IMR-90 (cell line): ENCODE measurements around the gene FIGLA.
"Not testable (repeated sequence)": the region's sequence is repeated elsewhere in the genome, so short reads cannot be mapped to it uniquely, and the experiment has no call there.

ENCODE experiments used
- CEBPB ChIP-seq: IDR thresholded peaks from 2 replicates; pipeline ENCODE4 v1.6.1; 2012; ENCODE audit warnings: low read depth, low read length, improper control_type of control experiment
- ELK1 ChIP-seq: fragments of 150-350 bp; IDR thresholded peaks from 2 replicates; pipeline ENCODE4 v1.6.1; 2016; ENCODE audit warnings: low read depth, mild to moderate bottlenecking, low read length, moderate library complexity, borderline replicate concordance
- MAFK ChIP-seq: IDR thresholded peaks from 2 replicates; pipeline ENCODE4 v1.6.1; 2012; ENCODE audit warnings: low read depth, low read length, improper control_type of control experiment
- MAZ ChIP-seq: IDR thresholded peaks from 2 replicates; pipeline ENCODE4 v1.6.1; 2012; ENCODE audit warnings: low read depth, mild to moderate bottlenecking, low read length, improper control_type of control experiment, moderate library complexity, borderline replicate concordance
- MXI1 ChIP-seq: IDR thresholded peaks from 2 replicates; pipeline ENCODE4 v1.6.1; 2012; ENCODE audit warnings: low read depth, mild to moderate bottlenecking, low read length, moderate library complexity, borderline replicate concordance
- POLR2A ChIP-seq: IDR thresholded peaks from 2 replicates; pipeline ENCODE4 v1.6.1; 2012; ENCODE audit warnings: mild to moderate bottlenecking, low read depth, low read length
- SMC3 ChIP-seq: fragments of 150-350 bp; IDR thresholded peaks from 2 replicates; pipeline ENCODE4 v1.6.1; 2016; ENCODE audit warnings: low read depth, mild to moderate bottlenecking, antibody characterized with exemption, low read length, moderate library complexity
- TF ChIP-seq, protein P1 (sequence below): conservative IDR thresholded peaks from 2 replicates; pipeline ENCODE4 v1.5.1; 2012; ENCODE audit warnings: mild to moderate bottlenecking, low read depth, low read length, improper control_type of control experiment
- TF ChIP-seq, protein P2 (sequence below): fragments of 150-350 bp; IDR thresholded peaks from 2 replicates; pipeline ENCODE4 v1.6.1; 2017; ENCODE audit warnings: mild to moderate bottlenecking, antibody characterized with exemption, low read length, low read depth

- not testable (repeated sequence) for TF ChIP-seq CEBPB, MAFK, POLR2A, ELK1, SMC3, MXI1, MAZ
- TF ChIP-seq, protein P1, sequence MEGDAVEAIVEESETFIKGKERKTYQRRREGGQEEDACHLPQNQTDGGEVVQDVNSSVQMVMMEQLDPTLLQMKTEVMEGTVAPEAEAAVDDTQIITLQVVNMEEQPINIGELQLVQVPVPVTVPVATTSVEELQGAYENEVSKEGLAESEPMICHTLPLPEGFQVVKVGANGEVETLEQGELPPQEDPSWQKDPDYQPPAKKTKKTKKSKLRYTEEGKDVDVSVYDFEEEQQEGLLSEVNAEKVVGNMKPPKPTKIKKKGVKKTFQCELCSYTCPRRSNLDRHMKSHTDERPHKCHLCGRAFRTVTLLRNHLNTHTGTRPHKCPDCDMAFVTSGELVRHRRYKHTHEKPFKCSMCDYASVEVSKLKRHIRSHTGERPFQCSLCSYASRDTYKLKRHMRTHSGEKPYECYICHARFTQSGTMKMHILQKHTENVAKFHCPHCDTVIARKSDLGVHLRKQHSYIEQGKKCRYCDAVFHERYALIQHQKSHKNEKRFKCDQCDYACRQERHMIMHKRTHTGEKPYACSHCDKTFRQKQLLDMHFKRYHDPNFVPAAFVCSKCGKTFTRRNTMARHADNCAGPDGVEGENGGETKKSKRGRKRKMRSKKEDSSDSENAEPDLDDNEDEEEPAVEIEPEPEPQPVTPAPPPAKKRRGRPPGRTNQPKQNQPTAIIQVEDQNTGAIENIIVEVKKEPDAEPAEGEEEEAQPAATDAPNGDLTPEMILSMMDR, result not testable (repeated sequence)
- TF ChIP-seq, protein P2, sequence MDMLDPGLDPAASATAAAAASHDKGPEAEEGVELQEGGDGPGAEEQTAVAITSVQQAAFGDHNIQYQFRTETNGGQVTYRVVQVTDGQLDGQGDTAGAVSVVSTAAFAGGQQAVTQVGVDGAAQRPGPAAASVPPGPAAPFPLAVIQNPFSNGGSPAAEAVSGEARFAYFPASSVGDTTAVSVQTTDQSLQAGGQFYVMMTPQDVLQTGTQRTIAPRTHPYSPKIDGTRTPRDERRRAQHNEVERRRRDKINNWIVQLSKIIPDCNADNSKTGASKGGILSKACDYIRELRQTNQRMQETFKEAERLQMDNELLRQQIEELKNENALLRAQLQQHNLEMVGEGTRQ, result not testable (repeated sequence)
Measured at GRCh38 chr2:70739492-70739891, 51.0 kb downstream of the FIGLA start.
